PC-9 (cell line): ENCODE measurements around the gene SETBP1. TPM values are rescaled to one million over a fixed set of nuclear protein-coding genes. Genes with fewer than 3 reads are reported as not detected.

Experiments
- BruUV-seq: library from RNA; stranded (reverse); fragments of 400-500 nt; replicated peaks from 2 replicates; lab custom pipeline; 2021; lab: Mats Ljungman, UMichigan
- CTCF ChIA-PET: fragments of 300-600 bp; sonication (Branson Sonifier 250); formaldehyde crosslinking; loops from one replicate; lab custom pipeline; 2022; ENCODE audit warnings: antibody characterized with exemption; lab: Charles Lee
- POLR2A ChIA-PET: fragments of 300-600 bp; sonication (Branson Sonifier 250); formaldehyde crosslinking; loops from one replicate; lab custom pipeline; 2022; ENCODE audit warnings: antibody characterized with exemption; ENCODE audit not compliant: unreplicated experiment; lab: Charles Lee
- DNase-seq, 2 experiments: peaks; one replicate each; pipeline versions ENCODE4 v3.0.0 to v3.0.0-alpha.2; 2015 to 2022; ENCODE audit warnings: mixed read lengths in 1 of 2
- H2AFZ ChIP-seq: fragments of 200-600 bp; sonication (generic); 2 replicates; pipeline ENCODE4 v1.8.1; 2017; ENCODE audit warnings: antibody characterized with exemption
- H3F3A ChIP-seq: fragments of 200-600 bp; sonication (generic); 2 replicates; pipeline ENCODE4 v1.8.1; 2017; ENCODE audit warnings: antibody characterized with exemption, mild to moderate bottlenecking, low read depth; ENCODE audit not compliant: insufficient read depth
- H3K27ac ChIP-seq: fragments of 200-600 bp; sonication (generic); 2 replicates; pipeline ENCODE4 v1.6.1; 2016; ENCODE audit warnings: mixed run types
- H3K27me3 ChIP-seq: fragments of 200-600 bp; sonication (generic); 2 replicates; pipeline ENCODE4 v1.6.1; 2016; ENCODE audit warnings: low read depth, mixed run types; ENCODE audit not compliant: insufficient read depth
- H3K36me3 ChIP-seq: fragments of 200-600 bp; sonication (generic); 2 replicates; pipeline ENCODE4 v1.6.1; 2016; ENCODE audit warnings: low read depth, mixed run types
- H3K4me1 ChIP-seq: fragments of 200-600 bp; sonication (generic); replicated peaks from 2 replicates; pipeline ENCODE4 v1.6.1; 2016; ENCODE audit warnings: mixed run types; ENCODE audit not compliant: insufficient read depth
- H3K4me2 ChIP-seq: fragments of 200-600 bp; sonication (generic); 2 replicates; pipeline ENCODE4 v1.6.1; 2017; ENCODE audit warnings: mixed run types
- H3K4me3 ChIP-seq: fragments of 200-600 bp; sonication (generic); 2 replicates; pipeline ENCODE4 v1.6.1; 2016; ENCODE audit warnings: mixed run types
- H3K79me2 ChIP-seq: fragments of 200-600 bp; sonication (generic); 2 replicates; pipeline ENCODE4 v1.6.1; 2017; ENCODE audit warnings: low read depth, mixed run types
- H3K9me2 ChIP-seq: fragments of 200-600 bp; sonication (generic); 2 replicates; pipeline ENCODE4 v1.8.1; 2017; ENCODE audit warnings: mild to moderate bottlenecking; ENCODE audit not compliant: insufficient read depth
- H3K9me3 ChIP-seq: fragments of 200-600 bp; sonication (generic); 2 replicates; pipeline ENCODE4 v1.8.1; 2016; ENCODE audit warnings: low read depth; ENCODE audit not compliant: insufficient read depth
- H4K20me1 ChIP-seq: fragments of 200-600 bp; sonication (generic); 2 replicates; pipeline ENCODE4 v1.8.1; 2017; ENCODE audit not compliant: insufficient read depth
- CTCF ChIP-seq: fragments of 200-600 bp; sonication (generic); conservative IDR thresholded peaks from 2 replicates; pipeline ENCODE4 v1.6.1; 2017; ENCODE audit warnings: mixed run types, antibody characterized with exemption, mild to moderate bottlenecking, moderate library complexity
- EZH2 ChIP-seq: fragments of 200-600 bp; sonication (generic); IDR thresholded peaks from 2 replicates; pipeline ENCODE4 v1.8.0; 2017; ENCODE audit warnings: antibody characterized with exemption, low read depth
- intact Hi-C: fragments of 100-400 bp; cut with micrococcal nuclease; formaldehyde crosslinking; loops from one replicate; pipeline ENCODE4 v1.10.0; 2022; ENCODE audit not compliant: unreplicated experiment
- total RNA-seq: library from RNA; stranded (reverse); gene quantifications from 2 replicates; pipeline ENCODE4 v1.2.3, GENCODE V29; 2021

The SETBP1 gene
- total RNA-seq, 1 experiment from 2014 or later: 9.0 TPM

- Histone ChIP-seq H3F3A (peaks cover 5% of the 10 kb centered on the region; the same call in 1 of the 2 replicates), H3K36me3 (no peaks in the 10 kb centered on the region), H2AFZ (no peak overlapping the region), H3K27ac (no peak overlapping the region), H3K9me2 (no peaks in the 10 kb centered on the region), H3K4me2 (no peak overlapping the region), H3K79me2 (no peaks in the 10 kb centered on the region), H3K9me3 (no peaks in the 10 kb centered on the region), H4K20me1 (no peaks in the 10 kb centered on the region), H3K4me3 (no peak overlapping the region), H3K4me1 (peaks cover 35% of the 10 kb centered on the region), H3K27me3 (no peaks in the 10 kb centered on the region)
- ChIA-PET POLR2A (no interaction called here), CTCF (no interaction called here)
- no peak for DNase-seq
- BruUV-seq: no TSS peak
- no peak for TF ChIP-seq EZH2
- TF ChIP-seq CTCF: no peak
- intact Hi-C loops: no loop called here
Measured at GRCh38 chr18:44842588-44843412, 162.1 kb downstream of the SETBP1 start.

- Histone ChIP-seq H3K79me2 (no peaks in the 10 kb centered on the region), H2AFZ (no peak overlapping the region), H3F3A (peaks cover 5% of the 10 kb centered on the region; the same call in 1 of the 2 replicates), H3K27me3 (no peaks in the 10 kb centered on the region), H3K9me3 (no peaks in the 10 kb centered on the region), H3K27ac (no peak overlapping the region), H3K4me1 (peaks cover 23% of the 10 kb centered on the region), H3K4me2 (no peak overlapping the region), H4K20me1 (no peaks in the 10 kb centered on the region), H3K4me3 (no peak overlapping the region), H3K9me2 (no peaks in the 10 kb centered on the region), H3K36me3 (no peaks in the 10 kb centered on the region)
- ChIA-PET POLR2A (no interaction called here), CTCF (no interaction called here)
- DNase-seq: no peak
- BruUV-seq: no TSS peak
- intact Hi-C loops: no loop called here
- TF ChIP-seq EZH2 (no peak), CTCF (no peak)
Measured at GRCh38 chr18:44844486-44844885, 163.8 kb downstream of the SETBP1 start.

- no TSS peak for BruUV-seq
- intact Hi-C loops: no loop called here
- no peak overlapping the region for H2AFZ ChIP-seq
- TF ChIP-seq CTCF: no peak
- TF ChIP-seq EZH2: no peak
- H3K4me2 ChIP-seq: no peak overlapping the region
- H3K9me3 ChIP-seq: no peaks in the 10 kb centered on the region
- H3K36me3 ChIP-seq: no peaks in the 10 kb centered on the region
- no peaks in the 10 kb centered on the region for H4K20me1 ChIP-seq
- H3K27me3 ChIP-seq: no peaks in the 10 kb centered on the region
- no peaks in the 10 kb centered on the region for H3K9me2 ChIP-seq
- no peak overlapping the region for H3K27ac ChIP-seq
- POLR2A ChIA-PET: no interaction called here
- H3K4me3 ChIP-seq: no peak overlapping the region
- CTCF ChIA-PET: no interaction called here
- no peak for DNase-seq
- H3K79me2 ChIP-seq: no peaks in the 10 kb centered on the region
- H3F3A ChIP-seq: peaks cover 5% of the 10 kb centered on the region; the same call in 1 of the 2 replicates
- peaks cover 7% of the 10 kb centered on the region for H3K4me1 ChIP-seq
Measured at GRCh38 chr18:44846450-44846849, 165.8 kb downstream of the SETBP1 start.
